Sigmoid colon (tissue), 7 donors: ENCODE measurements around the gene CEACAM6. TPM values are rescaled to one million over a fixed set of nuclear protein-coding genes. Genes with fewer than 3 reads are reported as not detected.

Experiments
- DNase-seq: peaks from one replicate; pipeline ENCODE4 v3.0.0-alpha.2; 2019
- H3K27ac ChIP-seq, 4 donors: fragments of 200-600 bp; sonication (generic); one replicate each; pipeline ENCODE4 v1.5.1; 2016 to 2019; ENCODE audit warnings: mild to moderate bottlenecking in 1 of 4
- H3K27me3 ChIP-seq, 3 donors: fragments of 200-600 bp; sonication (generic); one replicate each; pipeline ENCODE4 v1.5.1; 2019; ENCODE audit warnings: mild to moderate bottlenecking in 1 of 3
- H3K36me3 ChIP-seq, 4 donors: fragments of 200-600 bp; sonication (generic); one replicate each; pipeline ENCODE4 v1.5.1; 2016 to 2019
- H3K4me1 ChIP-seq, 4 donors: fragments of 200-600 bp; sonication (generic); one replicate each; pipeline ENCODE4 v1.5.1; 2017 to 2019
- H3K4me3 ChIP-seq, 4 donors: fragments of 200-600 bp; sonication (generic); one replicate each; pipeline ENCODE4 v1.5.1; 2017 to 2019; ENCODE audit warnings: mild to moderate bottlenecking in 2 of 4, moderate library complexity in 1 of 4
- H3K9me3 ChIP-seq, 4 donors: fragments of 200-600 bp in 3 of 4; sonication (generic) in 3 of 4; one replicate each; pipeline versions ENCODE4 v1.5.1 to v1.6.1; 2013 to 2019
- CTCF ChIP-seq, 4 experiments: fragments of 450-650 bp in 3 of 4; fragments of 200-600 bp in 1 of 4; IDR thresholded peaks; one replicate each; pipeline ENCODE4 v1.5.1; 2016 to 2019; ENCODE audit warnings: antibody characterized with exemption in 4 of 4, mild to moderate bottlenecking in 3 of 4, moderate library complexity in 2 of 4
- EP300 ChIP-seq, 4 donors: sonication (generic); formaldehyde crosslinking; IDR thresholded peaks; one replicate each; pipeline ENCODE4 v1.6.1; 2017; ENCODE audit warnings: antibody characterized with exemption in 4 of 4
- POLR2A ChIP-seq, 2 donors: fragments of 450-650 bp; IDR thresholded peaks; one replicate each; pipeline ENCODE4 v1.6.1; 2016; ENCODE audit warnings: antibody characterized with exemption in 2 of 2, mild to moderate bottlenecking in 2 of 2, moderate library complexity in 2 of 2
- POLR2AphosphoS5 ChIP-seq, 4 donors: sonication (generic); formaldehyde crosslinking; IDR thresholded peaks; one replicate each; pipeline ENCODE4 v1.6.1; 2017; ENCODE audit warnings: antibody characterized with exemption in 4 of 4
- WGBS, 2 donors: extraction: QIAGEN DNeasy Blood & Tissue Kit; methylation state at CpG; one replicate each; pipeline ENCODE4 v1.1.7; 2013; 5-methylcytosine and 5-hydroxymethylcytosine counted together
- intact Hi-C: fragments of 100-400 bp; cut with DNase I; formaldehyde crosslinking; loops from one replicate; pipeline ENCODE4 v1.15.1; 2023
- polyA plus RNA-seq, 3 donors: library from polyadenylated mRNA; stranded (reverse); fragments of 200-250 nt; gene quantifications; one replicate each; pipeline ENCODE4 v1.2.3, GENCODE V29; 2013
- total RNA-seq, 4 donors: library from RNA; depleted of rRNA; stranded (reverse); fragments of >200 nt; gene quantifications; one replicate each; pipeline ENCODE4 v1.1.0, GENCODE V29; 2016
- donor health status: healthy with polysubstance abuse.
- donor health status: Bipolar disorder and iron deficiency.
- donor health status: healthy.

The CEACAM6 gene
- total and polyA plus RNA-seq, 7 donors: 0.27 to 516 (median 18.1) TPM; not detected in 1

DNA sequence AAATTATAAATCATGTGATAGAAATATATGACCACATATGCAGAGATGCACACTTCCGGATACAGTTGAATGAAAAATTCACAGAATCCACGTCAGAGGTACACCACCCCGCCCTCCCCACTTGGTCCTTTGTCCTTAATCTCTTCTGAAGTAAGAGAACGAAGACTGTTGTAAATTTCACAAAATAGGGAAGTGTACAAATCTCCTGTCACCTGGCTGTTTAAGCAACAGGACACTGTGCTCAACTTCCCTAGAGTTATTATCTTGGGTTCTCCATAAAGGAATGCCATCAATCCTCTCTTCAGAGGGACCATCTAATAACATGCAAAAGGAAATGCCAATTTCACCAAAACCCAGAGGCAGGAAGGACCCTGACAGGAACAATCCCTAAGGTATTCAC lies 10.5 kb upstream of the CEACAM6 start:
- Histone ChIP-seq H3K4me1 (no peaks in the 10 kb centered on the region), H3K36me3 (no peaks in the 10 kb centered on the region), H3K4me3 (no peak overlapping the region), H3K27me3 (peaks cover 0 to 20% (median 0%) of the 10 kb centered on the region in 3 donors), H3K27ac (no peak overlapping the region), H3K9me3 (no peaks in the 10 kb centered on the region)
- intact Hi-C loops: loop anchor here (2.0 kb wide), 1 partner anchor 38 kb away; no protein-coding TSS in a partner anchor
- no peak for DNase-seq
- WGBS, 2 donors: 10 to 22% methylated on average over 4 of the region's 4 CpGs
- TF ChIP-seq EP300 (IDR thresholded peaks at IDR 0.05): no peak
- TF ChIP-seq POLR2AphosphoS5 (IDR thresholded peaks at IDR 0.05): no peak
- no peak for TF ChIP-seq CTCF (IDR thresholded peaks at IDR 0.05)
- no peak for TF ChIP-seq POLR2A (IDR thresholded peaks at IDR 0.05)

DNA sequence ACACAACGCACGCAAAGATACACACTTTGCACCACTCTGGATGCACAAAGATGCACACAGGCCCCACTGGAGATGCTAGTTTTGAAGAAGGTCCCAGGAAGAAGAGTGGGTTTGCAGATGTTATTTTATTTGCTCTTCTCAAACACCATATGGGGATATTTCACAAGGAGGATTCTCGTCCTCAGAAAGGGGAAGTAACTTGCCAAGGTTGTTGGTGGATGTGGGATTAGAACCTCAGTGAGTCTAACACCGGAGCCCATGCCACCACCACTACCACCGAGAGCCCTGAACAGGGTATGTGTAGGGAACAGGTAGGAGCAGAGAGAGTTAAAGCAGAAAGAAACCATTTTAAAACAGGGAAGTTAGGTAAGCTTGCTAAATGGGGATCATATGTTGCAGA lies 9.6 kb upstream of the CEACAM6 start:
- Histone ChIP-seq H3K27ac (no peak overlapping the region), H3K9me3 (no peaks in the 10 kb centered on the region), H3K36me3 (no peaks in the 10 kb centered on the region), H3K27me3 (peaks cover 0 to 20% (median 0%) of the 10 kb centered on the region in 3 donors), H3K4me3 (no peak overlapping the region), H3K4me1 (peaks cover 0 to 5% (median 2%) of the 10 kb centered on the region in 4 donors)
- WGBS, 2 donors: 37 to 48% methylated on average over 5 of the region's 5 CpGs
- intact Hi-C loops: loop anchor here (2.0 kb wide), 2 partner anchors 39 to 103 kb away; no protein-coding TSS in a partner anchor
- TF ChIP-seq EP300 (IDR thresholded peaks at IDR 0.05): no peak
- TF ChIP-seq CTCF (IDR thresholded peaks at IDR 0.05): no peak
- no peak for TF ChIP-seq POLR2AphosphoS5 (IDR thresholded peaks at IDR 0.05)
- no peak for TF ChIP-seq POLR2A (IDR thresholded peaks at IDR 0.05)
- DNase-seq: no peak

GRCh38 chr19:41746593-41747227 lies 8.6 kb upstream of the CEACAM6 start:
- TF ChIP-seq POLR2AphosphoS5 (IDR thresholded peaks at IDR 0.05): no peak
- no peak for TF ChIP-seq EP300 (IDR thresholded peaks at IDR 0.05)
- peak in 3 of 4 experiments; percentile 26 to 52 (median 45) for TF ChIP-seq CTCF (IDR thresholded peaks at IDR 0.05)
- peaks cover 0 to 20% (median 0%) of the 10 kb centered on the region in 3 donors for H3K27me3 ChIP-seq
- DNase-seq: no peak
- 18% methylated on average over 11 of the region's 11 CpGs for WGBS, 2 donors
- H3K36me3 ChIP-seq: no peaks in the 10 kb centered on the region
- intact Hi-C loops: loop anchor here (2.0 kb wide), 1 partner anchor 104 kb away; no protein-coding TSS in a partner anchor
- no peaks in the 10 kb centered on the region for H3K9me3 ChIP-seq
- H3K27ac ChIP-seq: no peak overlapping the region
- no peak overlapping the region for H3K4me3 ChIP-seq
- peaks cover 0 to 14% (median 6%) of the 10 kb centered on the region in 4 donors for H3K4me1 ChIP-seq

GRCh38 chr19:41748012-41748411 lies 7.3 kb upstream of the CEACAM6 start:
- DNase-seq: no peak
- Histone ChIP-seq H3K27me3 (peaks cover 0 to 20% (median 0%) of the 10 kb centered on the region in 3 donors), H3K4me3 (no peak overlapping the region), H3K9me3 (no peaks in the 10 kb centered on the region), H3K36me3 (no peaks in the 10 kb centered on the region), H3K4me1 (peaks cover 0 to 22% (median 9%) of the 10 kb centered on the region in 4 donors), H3K27ac (no peak overlapping the region)
- TF ChIP-seq POLR2AphosphoS5 (IDR thresholded peaks at IDR 0.05): no peak
- no peak for TF ChIP-seq POLR2A (IDR thresholded peaks at IDR 0.05)
- TF ChIP-seq EP300 (IDR thresholded peaks at IDR 0.05): no peak
- no peak for TF ChIP-seq CTCF (IDR thresholded peaks at IDR 0.05)
- 72 to 76% methylated on average over 3 of the region's 3 CpGs for WGBS, 2 donors
- intact Hi-C loops: no loop called here
